ENCODE measurements around the gene FBXL20. TPM values are rescaled to one million over a fixed set of nuclear protein-coding genes. Genes with fewer than 3 reads are reported as not detected.

The FBXL20 gene
- total RNA-seq, 1 experiment from 2014 or later = 9.9 TPM

DNA sequence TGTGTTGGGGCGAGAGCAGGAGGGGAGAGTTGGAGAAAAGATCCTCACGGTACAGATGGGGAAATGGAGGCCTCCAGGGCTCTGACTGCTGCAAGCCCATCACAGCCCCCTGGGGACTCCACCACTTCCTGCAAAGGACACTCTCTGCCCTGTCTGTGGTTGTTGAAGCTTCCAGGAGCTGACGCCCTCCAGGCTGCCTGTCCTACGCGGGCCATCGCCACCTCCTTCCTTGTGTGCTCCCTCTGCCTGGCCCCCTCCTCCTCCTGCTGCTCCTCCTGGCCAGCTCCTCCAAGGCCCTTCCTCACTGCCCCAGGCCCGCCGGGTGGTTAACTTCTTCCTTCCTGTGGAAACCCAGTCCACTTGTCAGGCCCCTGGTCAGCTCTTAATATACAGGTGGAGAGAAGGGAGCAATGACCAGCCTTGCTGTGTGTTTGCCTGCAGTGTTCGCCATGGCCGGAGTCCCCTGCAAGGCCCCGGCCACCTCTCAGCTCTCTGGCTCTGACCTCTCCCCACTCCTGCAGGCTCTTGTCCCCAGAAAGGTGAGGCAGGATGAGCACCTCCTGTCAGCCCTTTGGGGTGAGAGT is 157.3 kb downstream of the FBXL20 start:
- no TSS peak for BruUV-seq (replicated peaks)
- Histone ChIP-seq H3K4me3 (ENCODE audit: low read depth in 2 of 2, low read length in 2 of 2) (no peak overlapping the region), H3K36me3 (ENCODE audit: control insufficient read depth, insufficient read depth, low read length) (no peaks in the 10 kb centered on the region), H3K27ac (ENCODE audit: low read length) (no peak overlapping the region), H3K27me3 (ENCODE audit: control insufficient read depth, insufficient read depth, low read length) (no peaks in the 10 kb centered on the region), H3K4me1 (ENCODE audit: control insufficient read depth, insufficient read depth, low read length) (no peaks in the 10 kb centered on the region; the same call in 1 of the 2 replicates), H3K9me3 (ENCODE audit: control insufficient read depth, insufficient read depth, low read depth, low read length) (no peaks in the 10 kb centered on the region)
- DNase-seq (ENCODE audit: low read depth, low spot score) = no peak
- in situ Hi-C loops (cut with HindIII; ENCODE audit: low pct_unique_long_range_greater_than_20kb, low sequenced_read_pairs) = no loop called here
- TF ChIP-seq SIN3A (IDR thresholded peaks at IDR 0.05; ENCODE audit: borderline replicate concordance, insufficient read depth, low read depth, low read length) = no peak
- TF ChIP-seq, protein P1, sequence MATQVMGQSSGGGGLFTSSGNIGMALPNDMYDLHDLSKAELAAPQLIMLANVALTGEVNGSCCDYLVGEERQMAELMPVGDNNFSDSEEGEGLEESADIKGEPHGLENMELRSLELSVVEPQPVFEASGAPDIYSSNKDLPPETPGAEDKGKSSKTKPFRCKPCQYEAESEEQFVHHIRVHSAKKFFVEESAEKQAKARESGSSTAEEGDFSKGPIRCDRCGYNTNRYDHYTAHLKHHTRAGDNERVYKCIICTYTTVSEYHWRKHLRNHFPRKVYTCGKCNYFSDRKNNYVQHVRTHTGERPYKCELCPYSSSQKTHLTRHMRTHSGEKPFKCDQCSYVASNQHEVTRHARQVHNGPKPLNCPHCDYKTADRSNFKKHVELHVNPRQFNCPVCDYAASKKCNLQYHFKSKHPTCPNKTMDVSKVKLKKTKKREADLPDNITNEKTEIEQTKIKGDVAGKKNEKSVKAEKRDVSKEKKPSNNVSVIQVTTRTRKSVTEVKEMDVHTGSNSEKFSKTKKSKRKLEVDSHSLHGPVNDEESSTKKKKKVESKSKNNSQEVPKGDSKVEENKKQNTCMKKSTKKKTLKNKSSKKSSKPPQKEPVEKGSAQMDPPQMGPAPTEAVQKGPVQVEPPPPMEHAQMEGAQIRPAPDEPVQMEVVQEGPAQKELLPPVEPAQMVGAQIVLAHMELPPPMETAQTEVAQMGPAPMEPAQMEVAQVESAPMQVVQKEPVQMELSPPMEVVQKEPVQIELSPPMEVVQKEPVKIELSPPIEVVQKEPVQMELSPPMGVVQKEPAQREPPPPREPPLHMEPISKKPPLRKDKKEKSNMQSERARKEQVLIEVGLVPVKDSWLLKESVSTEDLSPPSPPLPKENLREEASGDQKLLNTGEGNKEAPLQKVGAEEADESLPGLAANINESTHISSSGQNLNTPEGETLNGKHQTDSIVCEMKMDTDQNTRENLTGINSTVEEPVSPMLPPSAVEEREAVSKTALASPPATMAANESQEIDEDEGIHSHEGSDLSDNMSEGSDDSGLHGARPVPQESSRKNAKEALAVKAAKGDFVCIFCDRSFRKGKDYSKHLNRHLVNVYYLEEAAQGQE (IDR thresholded peaks at IDR 0.05; ENCODE audit: insufficient read depth in 1 of 2, low read depth in 2 of 2, low read length in 1 of 2) = no peak
- ATAC-seq = no peak; the same call in 1 of the 2 replicates
- ChIA-PET CTCF (interaction anchor here (0.5 to 2.5 kb wide), 5 partner anchors 32 to 350 kb away, joined by 5 to 26 read pairs (median 10); no protein-coding TSS in a partner anchor), POLR2A (interaction anchor here (0.7 kb wide), 1 partner anchor 38 kb away, joined by 3 read pairs; no protein-coding TSS in a partner anchor)
- intact Hi-C loops (cut with micrococcal nuclease; ENCODE audit: unreplicated experiment) = loop anchor here (2.0 kb wide), 1 partner anchor 37 kb away; no protein-coding TSS in a partner anchor

DNA sequence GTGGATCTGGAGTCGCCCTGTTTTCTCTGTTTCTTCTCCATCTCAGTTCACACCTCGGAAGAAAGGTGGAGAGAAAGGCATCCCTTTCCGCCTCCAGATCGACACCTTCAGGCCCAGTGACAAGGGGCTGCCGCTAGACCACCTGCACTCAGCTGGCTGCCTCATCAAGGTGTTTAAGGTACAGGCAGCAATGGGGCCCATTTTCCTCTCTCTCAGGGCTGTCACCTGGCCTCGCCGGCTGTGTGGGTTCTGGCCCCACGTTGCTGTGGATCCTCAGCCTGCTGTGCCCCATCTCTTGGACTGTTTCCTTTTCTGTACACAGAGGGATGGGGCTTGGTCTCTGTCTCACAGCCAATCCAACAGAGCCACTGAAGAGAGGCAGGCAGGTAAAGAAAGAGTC is 158.3 kb downstream of the FBXL20 start:
- in situ Hi-C loops (cut with HindIII; ENCODE audit: low pct_unique_long_range_greater_than_20kb, low sequenced_read_pairs) = no loop called here
- POLR2A ChIA-PET = no interaction called here
- intact Hi-C loops (cut with micrococcal nuclease; ENCODE audit: unreplicated experiment) = no loop called here
- ATAC-seq = no peak
- Histone ChIP-seq H3K36me3 (ENCODE audit: control insufficient read depth, insufficient read depth, low read length) (no peaks in the 10 kb centered on the region), H3K27me3 (ENCODE audit: control insufficient read depth, insufficient read depth, low read length) (no peaks in the 10 kb centered on the region), H3K4me3 (ENCODE audit: low read depth in 2 of 2, low read length in 2 of 2) (no peak overlapping the region), H3K9me3 (ENCODE audit: control insufficient read depth, insufficient read depth, low read depth, low read length) (no peaks in the 10 kb centered on the region), H3K27ac (ENCODE audit: low read length) (no peak overlapping the region), H3K4me1 (ENCODE audit: control insufficient read depth, insufficient read depth, low read length) (0 out of 2 replicates have a peak, but pooled peaks cover 2% of the 10 kb centered on the region)
- no TSS peak for BruUV-seq (replicated peaks)
- TF ChIP-seq POLR2AphosphoS5 (IDR thresholded peaks at IDR 0.05; ENCODE audit: low read depth, low read length) (no peak), SIN3A (IDR thresholded peaks at IDR 0.05; ENCODE audit: borderline replicate concordance, insufficient read depth, low read depth, low read length) (no peak)
- no peak for DNase-seq (ENCODE audit: low read depth, low spot score)
- CTCF ChIA-PET = interaction anchor here (0.8 to 1.1 kb wide), 2 partner anchors 13 to 25 kb away, joined by 3 read pairs; no protein-coding TSS in a partner anchor

DNA sequence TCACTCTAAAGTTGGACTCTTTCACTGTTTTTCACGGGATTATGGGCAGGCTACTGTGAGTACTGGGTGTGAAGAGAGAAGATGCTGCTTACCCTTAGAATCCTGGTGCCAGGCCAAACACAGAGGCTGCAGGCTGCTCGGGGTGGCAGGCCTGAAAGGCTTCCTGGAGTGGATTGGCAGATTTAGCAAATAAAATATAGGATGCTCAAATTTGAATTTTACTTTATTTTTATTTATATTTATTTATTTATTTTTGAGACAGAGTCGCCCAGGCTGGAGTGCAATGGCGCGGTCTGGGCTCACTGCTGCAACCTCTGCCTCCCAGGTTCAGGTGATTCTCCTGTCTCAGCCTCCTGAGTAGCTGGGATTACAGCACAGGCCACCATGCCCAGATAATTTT is 160.8 kb downstream of the FBXL20 start:
- no peak for ATAC-seq
- Histone ChIP-seq H3K4me3 (ENCODE audit: low read depth in 2 of 2, low read length in 2 of 2) (no peak overlapping the region), H3K36me3 (ENCODE audit: control insufficient read depth, insufficient read depth, low read length) (no peaks in the 10 kb centered on the region), H3K4me1 (ENCODE audit: control insufficient read depth, insufficient read depth, low read length) (0 out of 2 replicates have a peak, but pooled peaks cover 2% of the 10 kb centered on the region), H3K27me3 (ENCODE audit: control insufficient read depth, insufficient read depth, low read length) (no peaks in the 10 kb centered on the region), H3K9me3 (ENCODE audit: control insufficient read depth, insufficient read depth, low read depth, low read length) (no peaks in the 10 kb centered on the region), H3K27ac (ENCODE audit: low read length) (no peak overlapping the region)
- no TSS peak for BruUV-seq (replicated peaks)
- POLR2A ChIA-PET = no interaction called here
- CTCF ChIA-PET = no interaction called here
- intact Hi-C loops (cut with micrococcal nuclease; ENCODE audit: unreplicated experiment) (no loop called here), in situ Hi-C loops (cut with HindIII; ENCODE audit: low pct_unique_long_range_greater_than_20kb, low sequenced_read_pairs) (no loop called here)
- DNase-seq (ENCODE audit: low read depth, low spot score) = no peak
- TF ChIP-seq POLR2AphosphoS5 (IDR thresholded peaks at IDR 0.05; ENCODE audit: low read depth, low read length) (no peak), TCF7L2 (IDR thresholded peaks at IDR 0.05; ENCODE audit: low read depth, low read length) (no peak), SIN3A (IDR thresholded peaks at IDR 0.05; ENCODE audit: borderline replicate concordance, insufficient read depth, low read depth, low read length) (no peak)
- TF ChIP-seq, protein P2, sequence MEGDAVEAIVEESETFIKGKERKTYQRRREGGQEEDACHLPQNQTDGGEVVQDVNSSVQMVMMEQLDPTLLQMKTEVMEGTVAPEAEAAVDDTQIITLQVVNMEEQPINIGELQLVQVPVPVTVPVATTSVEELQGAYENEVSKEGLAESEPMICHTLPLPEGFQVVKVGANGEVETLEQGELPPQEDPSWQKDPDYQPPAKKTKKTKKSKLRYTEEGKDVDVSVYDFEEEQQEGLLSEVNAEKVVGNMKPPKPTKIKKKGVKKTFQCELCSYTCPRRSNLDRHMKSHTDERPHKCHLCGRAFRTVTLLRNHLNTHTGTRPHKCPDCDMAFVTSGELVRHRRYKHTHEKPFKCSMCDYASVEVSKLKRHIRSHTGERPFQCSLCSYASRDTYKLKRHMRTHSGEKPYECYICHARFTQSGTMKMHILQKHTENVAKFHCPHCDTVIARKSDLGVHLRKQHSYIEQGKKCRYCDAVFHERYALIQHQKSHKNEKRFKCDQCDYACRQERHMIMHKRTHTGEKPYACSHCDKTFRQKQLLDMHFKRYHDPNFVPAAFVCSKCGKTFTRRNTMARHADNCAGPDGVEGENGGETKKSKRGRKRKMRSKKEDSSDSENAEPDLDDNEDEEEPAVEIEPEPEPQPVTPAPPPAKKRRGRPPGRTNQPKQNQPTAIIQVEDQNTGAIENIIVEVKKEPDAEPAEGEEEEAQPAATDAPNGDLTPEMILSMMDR (IDR thresholded peaks at IDR 0.05) = no peak
- TF ChIP-seq, protein P1 (IDR thresholded peaks at IDR 0.05; ENCODE audit: insufficient read depth in 1 of 2, low read depth in 2 of 2, low read length in 1 of 2) = no peak
